GM18867 (cell line): ENCODE data around the gene LIFR.
A peak's percentile ranks its signal among the peaks of the same experiment; 100 is the strongest.

Experiments
- ATAC-seq: cut with Tn5 transposase; IDR thresholded peaks from one replicate; pipeline ENCODE4 v1.9.1; 2021; ENCODE audit warnings: mild to moderate bottlenecking, moderate library complexity; ENCODE audit not compliant: unreplicated experiment

The LIFR gene

GRCh38 chr5:38551030-38552017 is 5.1 kb downstream of the LIFR start:
- peak; percentile 66 for ATAC-seq

- ATAC-seq = no peak
Observed at GRCh38 chr5:38548064-38548759, 8.2 kb downstream of the LIFR start.

GRCh38 chr5:38547257-38547656 is 9.2 kb downstream of the LIFR start:
- no peak for ATAC-seq

- ATAC-seq = no peak
Observed at GRCh38 chr5:38546691-38547146, 9.7 kb downstream of the LIFR start.

- ATAC-seq = no peak
Observed at GRCh38 chr5:38543886-38544285, 12.6 kb downstream of the LIFR start.

- no peak for ATAC-seq
Observed at GRCh38 chr5:38543074-38543473, 13.4 kb downstream of the LIFR start.

- ATAC-seq = no peak
Observed at GRCh38 chr5:38541174-38541725, 15.2 kb downstream of the LIFR start.

GRCh38 chr5:38540314-38540713 is 16.1 kb downstream of the LIFR start:
- ATAC-seq = no peak

GRCh38 chr5:38538161-38538560 is 18.3 kb downstream of the LIFR start:
- no peak for ATAC-seq

GRCh38 chr5:38537505-38537904 is 18.9 kb downstream of the LIFR start:
- ATAC-seq = no peak

GRCh38 chr5:38536968-38537367 is 19.5 kb downstream of the LIFR start:
- ATAC-seq = no peak

GRCh38 chr5:38535845-38536244 is 20.6 kb downstream of the LIFR start:
- no peak for ATAC-seq

GRCh38 chr5:38535248-38535750 is 21.1 kb downstream of the LIFR start:
- no peak for ATAC-seq

GRCh38 chr5:38534156-38534453 is 22.3 kb downstream of the LIFR start:
- ATAC-seq = no peak

GRCh38 chr5:38533286-38534155 is 22.9 kb downstream of the LIFR start:
- no peak for ATAC-seq

GRCh38 chr5:38532165-38532669 is 24.2 kb downstream of the LIFR start:
- ATAC-seq = no peak

- no peak for ATAC-seq
Observed at GRCh38 chr5:38531518-38531917, 24.9 kb downstream of the LIFR start.

- no peak for ATAC-seq
Observed at GRCh38 chr5:38529955-38530646, 26.3 kb downstream of the LIFR start.

GRCh38 chr5:38528162-38528703 is 28.2 kb downstream of the LIFR start:
- ATAC-seq = no peak

- no peak for ATAC-seq
Observed at GRCh38 chr5:38527475-38527874, 29.0 kb downstream of the LIFR start.
